Measurements from ENCODE around the gene ACOX2. TPM values are rescaled to one million over a fixed set of nuclear protein-coding genes. Genes with fewer than 3 reads are reported as not detected.

ACOX2 gene
- total RNA-seq, 1 experiment from 2014 or later: 3.5 TPM

GRCh38 chr3:58555203-58555602 lies 18.2 kb upstream of the ACOX2 start:
- CTCF ChIA-PET: no interaction called here

GRCh38 chr3:58553003-58553402 lies 16.0 kb upstream of the ACOX2 start:
- TF ChIP-seq CTCF (conservative IDR thresholded peaks at IDR 0.05) (no peak), EZH2 (IDR thresholded peaks at IDR 0.05; ENCODE audit: low read depth) (no peak)
- intact Hi-C loops (cut with micrococcal nuclease; ENCODE audit: unreplicated experiment): no loop called here
- H3F3A ChIP-seq (ENCODE audit: insufficient read depth, low read depth): no peaks in the 10 kb centered on the region
- no peaks in the 10 kb centered on the region for H4K20me1 ChIP-seq (ENCODE audit: insufficient read depth)
- no peak overlapping the region for H3K4me3 ChIP-seq
- ChIA-PET CTCF (no interaction called here), POLR2A (ENCODE audit: unreplicated experiment) (no interaction called here)
- no peak overlapping the region for H3K27ac ChIP-seq
- no peaks in the 10 kb centered on the region for H3K27me3 ChIP-seq (ENCODE audit: insufficient read depth, low read depth)
- H3K9me3 ChIP-seq (ENCODE audit: insufficient read depth, low read depth): no peaks in the 10 kb centered on the region
- no peak overlapping the region for H3K4me2 ChIP-seq
- no peak overlapping the region for H2AFZ ChIP-seq
- H3K9me2 ChIP-seq (ENCODE audit: insufficient read depth): no peaks in the 10 kb centered on the region
- no peaks in the 10 kb centered on the region for H3K4me1 ChIP-seq (replicated peaks; ENCODE audit: insufficient read depth)
- H3K36me3 ChIP-seq (ENCODE audit: low read depth): no peaks in the 10 kb centered on the region
- BruUV-seq (replicated peaks): no TSS peak
- H3K79me2 ChIP-seq (ENCODE audit: low read depth): no peaks in the 10 kb centered on the region
- DNase-seq: no peak

More at GRCh38 chr3:58555203-58555602, 18.2 kb upstream of the ACOX2 start:
- TF ChIP-seq CTCF (conservative IDR thresholded peaks at IDR 0.05): no peak
- no peak for TF ChIP-seq EZH2 (IDR thresholded peaks at IDR 0.05; ENCODE audit: low read depth)
- H3F3A ChIP-seq (ENCODE audit: insufficient read depth, low read depth): no peaks in the 10 kb centered on the region
- no peaks in the 10 kb centered on the region for H3K36me3 ChIP-seq (ENCODE audit: low read depth)
- H3K79me2 ChIP-seq (ENCODE audit: low read depth): no peaks in the 10 kb centered on the region
- no TSS peak for BruUV-seq (replicated peaks)
- H3K9me2 ChIP-seq (ENCODE audit: insufficient read depth): no peaks in the 10 kb centered on the region
- H3K4me1 ChIP-seq (replicated peaks; ENCODE audit: insufficient read depth): no peaks in the 10 kb centered on the region
- intact Hi-C loops (cut with micrococcal nuclease; ENCODE audit: unreplicated experiment): no loop called here
- no peak overlapping the region for H3K4me3 ChIP-seq
- H2AFZ ChIP-seq: no peak overlapping the region
- H3K27me3 ChIP-seq (ENCODE audit: insufficient read depth, low read depth): no peaks in the 10 kb centered on the region
- H3K4me2 ChIP-seq: no peak overlapping the region
- H4K20me1 ChIP-seq (ENCODE audit: insufficient read depth): no peaks in the 10 kb centered on the region
- H3K27ac ChIP-seq: no peak overlapping the region
- DNase-seq: no peak
- POLR2A ChIA-PET (ENCODE audit: unreplicated experiment): no interaction called here
- no peaks in the 10 kb centered on the region for H3K9me3 ChIP-seq (ENCODE audit: insufficient read depth, low read depth)

GRCh38 chr3:58551636-58552180 lies 14.7 kb upstream of the ACOX2 start:
- Histone ChIP-seq H3K4me3 (no peak overlapping the region), H4K20me1 (ENCODE audit: insufficient read depth) (no peaks in the 10 kb centered on the region), H3K9me3 (ENCODE audit: insufficient read depth, low read depth) (no peaks in the 10 kb centered on the region), H2AFZ (no peak overlapping the region), H3K79me2 (ENCODE audit: low read depth) (no peaks in the 10 kb centered on the region), H3K4me1 (replicated peaks; ENCODE audit: insufficient read depth) (no peaks in the 10 kb centered on the region), H3K36me3 (ENCODE audit: low read depth) (no peaks in the 10 kb centered on the region), H3K9me2 (ENCODE audit: insufficient read depth) (no peaks in the 10 kb centered on the region), H3K4me2 (no peak overlapping the region), H3K27me3 (ENCODE audit: insufficient read depth, low read depth) (no peaks in the 10 kb centered on the region), H3F3A (ENCODE audit: insufficient read depth, low read depth) (no peaks in the 10 kb centered on the region), H3K27ac (no peak overlapping the region)
- intact Hi-C loops (cut with micrococcal nuclease; ENCODE audit: unreplicated experiment): no loop called here
- no peak for DNase-seq
- ChIA-PET CTCF (no interaction called here), POLR2A (ENCODE audit: unreplicated experiment) (no interaction called here)
- BruUV-seq (replicated peaks): no TSS peak
- no peak for TF ChIP-seq CTCF (conservative IDR thresholded peaks at IDR 0.05)
- no peak for TF ChIP-seq EZH2 (IDR thresholded peaks at IDR 0.05; ENCODE audit: low read depth)
